DOHH2 (cell line): ENCODE results near the gene ZPLD1.

Experiments
- CTCF ChIP-seq: fragments of 200-600 bp; sonication (generic); IDR thresholded peaks from one replicate; pipeline ENCODE4 v1.5.1; 2014; ENCODE audit warnings: antibody characterized with exemption, mild to moderate bottlenecking, low read depth, low read length; ENCODE audit not compliant: poor library complexity, severe bottlenecking
- EZH2phosphoT487 ChIP-seq: fragments of 200-600 bp; sonication (generic); IDR thresholded peaks from 2 replicates; pipeline ENCODE4 v1.6.1; 2017; ENCODE audit warnings: borderline replicate concordance, mild to moderate bottlenecking, antibody characterized with exemption, low read length, moderate library complexity, mixed read lengths

GRCh38 chr3:102434715-102435114 is at the start of gene ZPLD1:
- TF ChIP-seq CTCF (no peak), EZH2phosphoT487 (no peak)
